ENCODE data around the gene PSAPL1.

DNA sequence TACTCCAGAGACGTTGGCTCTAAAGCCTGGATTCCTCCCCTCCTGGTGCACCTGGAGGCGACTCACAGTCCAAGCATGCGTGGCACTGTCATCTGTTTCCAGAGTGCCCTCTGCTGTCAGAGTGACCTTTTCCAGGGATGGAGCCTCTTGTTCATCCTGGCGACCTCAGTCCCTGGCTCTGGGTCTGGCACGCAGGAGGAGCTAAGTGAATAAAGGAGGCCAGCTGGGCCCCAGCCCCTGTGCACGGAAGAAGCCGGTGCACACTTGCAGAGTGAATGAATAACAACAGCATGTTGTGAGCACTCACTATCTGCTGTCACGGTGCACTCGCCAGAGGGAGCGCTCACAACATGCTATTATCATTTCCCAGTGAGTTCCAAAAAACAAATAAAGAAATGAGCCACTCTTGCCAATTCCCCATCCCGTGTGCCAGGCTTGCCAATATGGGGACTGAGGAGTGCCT is 27.8 kb upstream of the PSAPL1 start:
- TF ChIP-seq, protein P1, sequence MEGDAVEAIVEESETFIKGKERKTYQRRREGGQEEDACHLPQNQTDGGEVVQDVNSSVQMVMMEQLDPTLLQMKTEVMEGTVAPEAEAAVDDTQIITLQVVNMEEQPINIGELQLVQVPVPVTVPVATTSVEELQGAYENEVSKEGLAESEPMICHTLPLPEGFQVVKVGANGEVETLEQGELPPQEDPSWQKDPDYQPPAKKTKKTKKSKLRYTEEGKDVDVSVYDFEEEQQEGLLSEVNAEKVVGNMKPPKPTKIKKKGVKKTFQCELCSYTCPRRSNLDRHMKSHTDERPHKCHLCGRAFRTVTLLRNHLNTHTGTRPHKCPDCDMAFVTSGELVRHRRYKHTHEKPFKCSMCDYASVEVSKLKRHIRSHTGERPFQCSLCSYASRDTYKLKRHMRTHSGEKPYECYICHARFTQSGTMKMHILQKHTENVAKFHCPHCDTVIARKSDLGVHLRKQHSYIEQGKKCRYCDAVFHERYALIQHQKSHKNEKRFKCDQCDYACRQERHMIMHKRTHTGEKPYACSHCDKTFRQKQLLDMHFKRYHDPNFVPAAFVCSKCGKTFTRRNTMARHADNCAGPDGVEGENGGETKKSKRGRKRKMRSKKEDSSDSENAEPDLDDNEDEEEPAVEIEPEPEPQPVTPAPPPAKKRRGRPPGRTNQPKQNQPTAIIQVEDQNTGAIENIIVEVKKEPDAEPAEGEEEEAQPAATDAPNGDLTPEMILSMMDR (IDR thresholded peaks at IDR 0.05; ENCODE audit: insufficient read depth, low read length): no peak
- TF ChIP-seq POLR2AphosphoS5 (IDR thresholded peaks at IDR 0.05; ENCODE audit: low read depth) (no peak), GABPA (IDR thresholded peaks at IDR 0.05; ENCODE audit: low read depth) (no peak)
- TF ChIP-seq, protein P2, sequence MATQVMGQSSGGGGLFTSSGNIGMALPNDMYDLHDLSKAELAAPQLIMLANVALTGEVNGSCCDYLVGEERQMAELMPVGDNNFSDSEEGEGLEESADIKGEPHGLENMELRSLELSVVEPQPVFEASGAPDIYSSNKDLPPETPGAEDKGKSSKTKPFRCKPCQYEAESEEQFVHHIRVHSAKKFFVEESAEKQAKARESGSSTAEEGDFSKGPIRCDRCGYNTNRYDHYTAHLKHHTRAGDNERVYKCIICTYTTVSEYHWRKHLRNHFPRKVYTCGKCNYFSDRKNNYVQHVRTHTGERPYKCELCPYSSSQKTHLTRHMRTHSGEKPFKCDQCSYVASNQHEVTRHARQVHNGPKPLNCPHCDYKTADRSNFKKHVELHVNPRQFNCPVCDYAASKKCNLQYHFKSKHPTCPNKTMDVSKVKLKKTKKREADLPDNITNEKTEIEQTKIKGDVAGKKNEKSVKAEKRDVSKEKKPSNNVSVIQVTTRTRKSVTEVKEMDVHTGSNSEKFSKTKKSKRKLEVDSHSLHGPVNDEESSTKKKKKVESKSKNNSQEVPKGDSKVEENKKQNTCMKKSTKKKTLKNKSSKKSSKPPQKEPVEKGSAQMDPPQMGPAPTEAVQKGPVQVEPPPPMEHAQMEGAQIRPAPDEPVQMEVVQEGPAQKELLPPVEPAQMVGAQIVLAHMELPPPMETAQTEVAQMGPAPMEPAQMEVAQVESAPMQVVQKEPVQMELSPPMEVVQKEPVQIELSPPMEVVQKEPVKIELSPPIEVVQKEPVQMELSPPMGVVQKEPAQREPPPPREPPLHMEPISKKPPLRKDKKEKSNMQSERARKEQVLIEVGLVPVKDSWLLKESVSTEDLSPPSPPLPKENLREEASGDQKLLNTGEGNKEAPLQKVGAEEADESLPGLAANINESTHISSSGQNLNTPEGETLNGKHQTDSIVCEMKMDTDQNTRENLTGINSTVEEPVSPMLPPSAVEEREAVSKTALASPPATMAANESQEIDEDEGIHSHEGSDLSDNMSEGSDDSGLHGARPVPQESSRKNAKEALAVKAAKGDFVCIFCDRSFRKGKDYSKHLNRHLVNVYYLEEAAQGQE (IDR thresholded peaks at IDR 0.05; ENCODE audit: insufficient replicate concordance, low read depth): no peak
